Stimulated activated CD4-positive, alpha-beta T cell treated with anti-CD3 and anti-CD28 coated beads, Interleukin-12 subunit alpha, Interleukin-12 subunit beta, amount 100 ng/mL, for 48 hours (primary cell): ENCODE measurements around the gene B4GALNT4.
"Not testable (repeated sequence)": the region's sequence is repeated elsewhere in the genome, so short reads cannot be mapped to it uniquely, and the experiment has no call there.

Source experiments
- DNase-seq, 3 donors: peaks; one replicate each; pipeline ENCODE4 v3.0.0-alpha.2; 2020; ENCODE audit warnings: low read depth in 2 of 3, low spot score in 1 of 3

B4GALNT4 gene

GRCh38 chr11:358129-358800 is 11.0 kb upstream of the B4GALNT4 start:
- DNase-seq: no peak

- peak in 1 of 3 donors; percentile 18 for DNase-seq
Measured at GRCh38 chr11:359181-359714, 10.1 kb upstream of the B4GALNT4 start.

- no peak for DNase-seq
Measured at GRCh38 chr11:360326-361280, 8.7 kb upstream of the B4GALNT4 start.

- no peak for DNase-seq
Measured at GRCh38 chr11:362642-363442, 6.5 kb upstream of the B4GALNT4 start.

- DNase-seq: not testable (repeated sequence)
Measured at GRCh38 chr11:363443-363805, 5.9 kb upstream of the B4GALNT4 start.

- DNase-seq: peak; percentile 32 to 38 (median 35)
Measured at GRCh38 chr11:363948-364761, 5.1 kb upstream of the B4GALNT4 start.

GRCh38 chr11:364991-365725 is 4.1 kb upstream of the B4GALNT4 start:
- no peak for DNase-seq

GRCh38 chr11:365831-366230 is 3.5 kb upstream of the B4GALNT4 start:
- no peak for DNase-seq

- no peak for DNase-seq
Measured at GRCh38 chr11:367956-368413, 1.3 kb upstream of the B4GALNT4 start.

GRCh38 chr11:368414-369335 is 624 bp upstream of the B4GALNT4 start:
- DNase-seq: no peak

- DNase-seq: no peak
Measured at GRCh38 chr11:370070-370941, 1.0 kb downstream of the B4GALNT4 start.

- no peak for DNase-seq
Measured at GRCh38 chr11:371051-371450, 1.8 kb downstream of the B4GALNT4 start.

- DNase-seq: no peak
Measured at GRCh38 chr11:371716-372590, 2.7 kb downstream of the B4GALNT4 start.

GRCh38 chr11:372809-373715 is 3.8 kb downstream of the B4GALNT4 start:
- no peak for DNase-seq

- DNase-seq: no peak
Measured at GRCh38 chr11:373716-374551, 4.6 kb downstream of the B4GALNT4 start.
